Measurements from ENCODE around the gene HMGXB4. TPM values are rescaled to one million over a fixed set of nuclear protein-coding genes. Genes with fewer than 3 reads are reported as not detected.

Gene HMGXB4
- total RNA-seq, 1 donor from 2014 or later: 32.7 TPM

DNA sequence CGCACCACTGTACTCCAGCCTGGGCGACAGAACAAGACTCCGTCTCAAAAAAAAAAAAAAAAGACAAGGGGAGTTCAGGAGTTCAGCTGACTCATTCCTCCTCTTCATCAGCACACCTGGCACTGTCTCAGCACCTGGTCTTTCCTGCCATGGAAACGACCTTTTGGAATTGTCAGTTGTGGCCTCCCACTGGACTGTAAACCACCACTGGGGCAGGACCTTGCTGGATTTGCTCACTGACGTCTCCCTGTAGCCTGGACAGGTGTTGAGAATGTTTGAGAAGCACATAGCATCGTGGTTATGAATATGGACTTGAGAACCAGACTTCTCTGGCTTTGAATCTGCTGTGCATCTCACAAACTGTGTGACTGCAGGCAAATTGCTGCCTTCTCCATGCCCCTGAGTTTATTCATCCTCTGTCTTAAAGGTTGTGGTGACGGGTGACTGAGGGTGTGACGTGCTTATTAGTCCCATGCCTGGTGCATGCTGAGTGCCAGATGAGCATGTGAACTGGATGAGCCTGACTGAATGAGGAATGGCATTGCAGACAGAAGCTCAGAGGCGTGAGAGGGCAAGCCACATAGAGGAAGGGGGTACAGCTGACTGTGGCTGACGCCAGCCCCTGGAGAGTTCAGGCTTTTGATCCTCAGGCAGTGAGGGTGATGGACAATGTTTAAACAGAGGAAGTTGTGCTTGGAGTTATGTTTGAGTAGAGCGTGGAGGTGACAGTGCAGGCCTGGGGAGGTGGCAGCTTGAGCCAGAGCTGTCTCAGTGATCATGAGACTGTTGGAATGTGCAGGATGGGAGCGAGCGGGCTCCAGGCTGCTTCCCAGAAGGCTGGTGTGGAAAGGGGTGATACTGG is 55.1 kb downstream of the HMGXB4 start:
- Mint-ChIP-seq H3K27me3 (no peaks in the 10 kb centered on the region), H3K4me3 (no peak overlapping the region), H3K36me3 (no peaks in the 10 kb centered on the region), H3K27ac (peak overlapping the region; percentile 66), H3K9me3 (no peaks in the 10 kb centered on the region), H3K4me1 (ENCODE audit: unreplicated experiment) (peaks cover 34% of the 10 kb centered on the region)
- TF ChIP-seq CTCF (conservative IDR thresholded peaks at IDR 0.05): no peak
- no peak for DNase-seq (ENCODE audit: extremely low spot score, unreplicated experiment)

GRCh38 chr22:35313311-35314121 is 56.2 kb downstream of the HMGXB4 start:
- DNase-seq (ENCODE audit: extremely low spot score, unreplicated experiment): no peak
- peak overlapping the region; percentile 47 for H3K27ac Mint-ChIP-seq
- H3K4me3 Mint-ChIP-seq: no peak overlapping the region

DNA sequence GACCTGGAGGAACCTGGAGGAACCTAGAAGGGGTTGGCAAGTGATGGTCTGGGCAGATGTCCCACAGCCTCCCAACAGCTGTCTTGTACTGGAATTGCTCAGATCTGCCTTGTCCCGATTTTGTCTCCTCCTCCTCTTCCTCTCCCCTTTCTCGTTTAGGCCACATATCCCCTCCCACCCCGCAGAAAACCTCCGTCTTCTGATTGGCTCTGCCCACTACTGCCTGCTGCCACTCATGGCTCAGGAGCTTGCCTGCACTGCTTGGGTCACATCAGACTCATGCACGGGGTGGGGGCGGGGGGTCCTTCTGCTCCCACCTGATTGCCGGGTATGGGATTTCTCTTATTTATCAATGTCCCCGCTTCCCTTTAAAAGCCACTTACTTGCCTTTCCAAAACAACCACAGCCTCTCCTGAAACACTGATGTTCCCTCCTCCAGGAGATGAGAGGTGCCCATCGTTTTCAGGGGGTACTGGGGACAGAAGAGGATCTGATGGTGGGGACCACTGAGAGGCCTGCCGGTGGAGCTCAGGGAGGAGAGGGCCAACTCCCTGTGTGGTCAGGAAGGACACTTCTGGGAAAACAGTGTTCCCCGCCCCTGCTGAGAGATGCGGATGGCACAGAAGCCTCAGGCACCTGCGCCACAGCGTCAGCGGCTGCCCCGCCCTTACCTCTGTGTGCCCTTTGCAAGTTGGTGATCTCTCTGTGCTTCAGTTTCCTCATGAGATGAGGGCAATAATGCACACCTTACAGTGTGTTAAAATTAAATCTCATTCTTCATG is 57.1 kb downstream of the HMGXB4 start:
- Mint-ChIP-seq H3K27ac (peak overlapping the region; percentile 24), H3K9me3 (no peaks in the 10 kb centered on the region), H3K4me3 (no peak overlapping the region), H3K4me1 (ENCODE audit: unreplicated experiment) (peaks cover 33% of the 10 kb centered on the region), H3K36me3 (no peaks in the 10 kb centered on the region), H3K27me3 (no peaks in the 10 kb centered on the region)
- TF ChIP-seq CTCF (conservative IDR thresholded peaks at IDR 0.05): no peak
- no peak for DNase-seq (ENCODE audit: extremely low spot score, unreplicated experiment)

More at GRCh38 chr22:35313311-35314121, 56.2 kb downstream of the HMGXB4 start:
- TF ChIP-seq CTCF (conservative IDR thresholded peaks at IDR 0.05): no peak
- H3K27me3 Mint-ChIP-seq: no peaks in the 10 kb centered on the region
- H3K36me3 Mint-ChIP-seq: no peaks in the 10 kb centered on the region
- H3K9me3 Mint-ChIP-seq: no peaks in the 10 kb centered on the region
- peaks cover 33% of the 10 kb centered on the region for H3K4me1 Mint-ChIP-seq (ENCODE audit: unreplicated experiment)

GRCh38 chr22:35315141-35315854 is 58.0 kb downstream of the HMGXB4 start:
- Mint-ChIP-seq H3K9me3 (no peaks in the 10 kb centered on the region), H3K4me1 (ENCODE audit: unreplicated experiment) (peaks cover 33% of the 10 kb centered on the region), H3K36me3 (no peaks in the 10 kb centered on the region), H3K4me3 (no peak overlapping the region), H3K27ac (peak overlapping the region; percentile 51), H3K27me3 (no peaks in the 10 kb centered on the region)
- TF ChIP-seq CTCF (conservative IDR thresholded peaks at IDR 0.05): no peak
- no peak for DNase-seq (ENCODE audit: extremely low spot score, unreplicated experiment)

Data from type B pancreatic cell (in vitro differentiated cells).